ENCODE results near the gene ARHGAP22. TPM values are rescaled to one million over a fixed set of nuclear protein-coding genes. Genes with fewer than 3 reads are reported as not detected.

ARHGAP22 gene
- total RNA-seq, 1 donor from 2014 or later, result 0.82 TPM

- H3K4me3 Mint-ChIP-seq, result no peak overlapping the region
- no peaks in the 10 kb centered on the region for H3K4me1 Mint-ChIP-seq
- DNase-seq (no peak), ATAC-seq (ENCODE audit: low read depth) (no peak)
- ChIA-PET POLR2A (no interaction called here), CTCF (interaction anchor here (1.3 to 11.4 kb wide), 2 partner anchors 69 to 111 kb away, joined by 3 to 301 read pairs; no protein-coding TSS in a partner anchor)
- peaks cover 1% of the 10 kb centered on the region for H3K36me3 Mint-ChIP-seq (ENCODE audit: low read depth)
- peaks cover 7% of the 10 kb centered on the region for H3K27me3 Mint-ChIP-seq
- H3K9me3 Mint-ChIP-seq, result no peaks in the 10 kb centered on the region
- TF ChIP-seq, protein P1, sequence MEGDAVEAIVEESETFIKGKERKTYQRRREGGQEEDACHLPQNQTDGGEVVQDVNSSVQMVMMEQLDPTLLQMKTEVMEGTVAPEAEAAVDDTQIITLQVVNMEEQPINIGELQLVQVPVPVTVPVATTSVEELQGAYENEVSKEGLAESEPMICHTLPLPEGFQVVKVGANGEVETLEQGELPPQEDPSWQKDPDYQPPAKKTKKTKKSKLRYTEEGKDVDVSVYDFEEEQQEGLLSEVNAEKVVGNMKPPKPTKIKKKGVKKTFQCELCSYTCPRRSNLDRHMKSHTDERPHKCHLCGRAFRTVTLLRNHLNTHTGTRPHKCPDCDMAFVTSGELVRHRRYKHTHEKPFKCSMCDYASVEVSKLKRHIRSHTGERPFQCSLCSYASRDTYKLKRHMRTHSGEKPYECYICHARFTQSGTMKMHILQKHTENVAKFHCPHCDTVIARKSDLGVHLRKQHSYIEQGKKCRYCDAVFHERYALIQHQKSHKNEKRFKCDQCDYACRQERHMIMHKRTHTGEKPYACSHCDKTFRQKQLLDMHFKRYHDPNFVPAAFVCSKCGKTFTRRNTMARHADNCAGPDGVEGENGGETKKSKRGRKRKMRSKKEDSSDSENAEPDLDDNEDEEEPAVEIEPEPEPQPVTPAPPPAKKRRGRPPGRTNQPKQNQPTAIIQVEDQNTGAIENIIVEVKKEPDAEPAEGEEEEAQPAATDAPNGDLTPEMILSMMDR (IDR thresholded peaks at IDR 0.05), result no peak
- intact Hi-C loops (cut with micrococcal nuclease), result no loop called here
- no peak overlapping the region for H3K27ac Mint-ChIP-seq
These were observed 59.3 kb downstream of the ARHGAP22 start for GRCh38 chr10:48545462-48546145.

DNA sequence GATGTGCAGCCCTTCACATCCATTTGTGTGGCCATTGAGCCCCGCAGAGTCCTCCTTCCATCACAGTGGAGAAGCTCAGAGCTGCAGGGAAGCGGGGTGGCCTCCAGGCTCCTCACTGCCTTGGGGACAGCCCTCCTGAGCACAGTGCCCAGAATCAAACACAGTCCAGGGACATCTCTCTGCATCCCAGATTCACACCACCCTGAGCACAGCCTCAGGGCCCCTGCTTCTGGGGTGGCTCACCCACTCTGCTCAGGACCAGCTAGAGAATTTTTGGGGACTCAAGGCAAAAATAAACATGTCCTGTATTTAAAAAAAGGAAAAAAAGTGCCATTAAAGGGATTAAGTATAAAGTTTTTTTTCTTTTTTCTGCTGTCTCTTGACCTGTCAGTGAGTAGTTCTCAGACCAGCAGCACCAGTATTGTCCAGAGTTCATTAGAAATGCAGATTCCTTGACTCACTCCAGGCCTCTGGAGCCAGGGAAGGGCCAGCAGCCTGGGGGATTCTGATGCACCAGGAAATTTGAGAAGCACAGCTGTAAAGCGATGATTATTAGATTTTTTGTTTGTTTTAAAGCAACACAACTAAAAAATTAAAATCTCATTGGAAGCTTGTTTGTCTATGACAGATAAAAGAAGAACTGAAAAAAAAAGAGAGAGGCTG lies 61.6 kb downstream of the ARHGAP22 start:
- Mint-ChIP-seq H3K4me3 (no peak overlapping the region), H3K27ac (no peak overlapping the region)
- no peak for ATAC-seq (ENCODE audit: low read depth)

GRCh38 chr10:48542471-48543181 lies 62.2 kb downstream of the ARHGAP22 start:
- peaks cover 3% of the 10 kb centered on the region for H3K27me3 Mint-ChIP-seq
- no peaks in the 10 kb centered on the region for H3K9me3 Mint-ChIP-seq
- TF ChIP-seq, protein P1 (IDR thresholded peaks at IDR 0.05), result no peak
- H3K4me1 Mint-ChIP-seq, result no peaks in the 10 kb centered on the region
- ATAC-seq (ENCODE audit: low read depth) (no peak), DNase-seq (no peak)
- ChIA-PET CTCF (no interaction called here), POLR2A (no interaction called here)
- intact Hi-C loops (cut with micrococcal nuclease), result no loop called here
- no peak overlapping the region for H3K27ac Mint-ChIP-seq
- H3K4me3 Mint-ChIP-seq, result no peak overlapping the region
- peaks cover 1% of the 10 kb centered on the region for H3K36me3 Mint-ChIP-seq (ENCODE audit: low read depth)

More for the DNA sequence above, 61.6 kb downstream of the ARHGAP22 start:
- no peak for DNase-seq
- H3K9me3 Mint-ChIP-seq, result no peaks in the 10 kb centered on the region
- ChIA-PET POLR2A (interaction anchor here (0.7 kb wide), 1 partner anchor 176 kb away, joined by 3 read pairs; no protein-coding TSS in a partner anchor), CTCF (no interaction called here)
- H3K27me3 Mint-ChIP-seq, result peaks cover 2% of the 10 kb centered on the region
- peaks cover 1% of the 10 kb centered on the region for H3K36me3 Mint-ChIP-seq (ENCODE audit: low read depth)
- no peaks in the 10 kb centered on the region for H3K4me1 Mint-ChIP-seq
- TF ChIP-seq, protein P1 (IDR thresholded peaks at IDR 0.05), result no peak
- intact Hi-C loops (cut with micrococcal nuclease), result no loop called here

GRCh38 chr10:48541144-48541795 lies 63.6 kb downstream of the ARHGAP22 start:
- no peak for ATAC-seq (ENCODE audit: low read depth)
- POLR2A ChIA-PET, result interaction anchor here (0.7 kb wide), 1 partner anchor 115 kb away, joined by 4 read pairs; no protein-coding TSS in a partner anchor

More at GRCh38 chr10:48541144-48541795, 63.6 kb downstream of the ARHGAP22 start:
- Mint-ChIP-seq H3K36me3 (ENCODE audit: low read depth) (peaks cover 1% of the 10 kb centered on the region), H3K27ac (no peak overlapping the region), H3K4me3 (no peak overlapping the region), H3K4me1 (no peaks in the 10 kb centered on the region), H3K9me3 (no peaks in the 10 kb centered on the region), H3K27me3 (peaks cover 4% of the 10 kb centered on the region)
- intact Hi-C loops (cut with micrococcal nuclease), result no loop called here
- TF ChIP-seq, protein P1 (IDR thresholded peaks at IDR 0.05), result no peak
- DNase-seq, result no peak
- CTCF ChIA-PET, result interaction anchor here (0.7 kb wide), 1 partner anchor 115 kb away, joined by 3 read pairs; no protein-coding TSS in a partner anchor

All from activated B cell treated with CpG ODN at 0.5 μM for 24 hours (primary cell).